GM12872 (cell line): ENCODE measurements around the gene AGBL4.

Experiments used
- TF ChIP-seq, protein P1 (sequence below): IDR thresholded peaks from 3 replicates; pipeline ENCODE4 v1.5.1; 2011; ENCODE audit warnings: low read depth, mild to moderate bottlenecking, low read length, moderate library complexity; ENCODE audit not compliant: insufficient read depth

The AGBL4 gene

DNA sequence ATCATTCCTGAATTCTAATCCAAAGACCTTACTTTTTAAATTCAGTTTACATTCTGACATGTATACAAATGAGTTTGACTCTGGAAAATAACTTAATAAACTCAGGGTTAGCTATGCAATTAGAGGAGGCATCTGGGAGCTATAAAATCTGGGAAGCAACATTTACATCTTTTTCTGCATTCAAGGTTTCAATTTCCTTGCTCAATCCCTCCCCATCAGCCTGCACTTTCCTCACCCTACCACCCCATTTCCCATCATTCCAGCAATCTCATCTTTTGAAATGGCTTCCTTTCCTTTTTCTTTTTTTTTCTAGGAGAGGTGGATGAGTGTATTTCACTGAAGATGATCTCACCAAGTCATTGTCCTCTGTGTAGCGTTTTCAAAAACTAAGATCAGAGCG is 1181.8 kb downstream of the AGBL4 start:
- TF ChIP-seq, protein P1, sequence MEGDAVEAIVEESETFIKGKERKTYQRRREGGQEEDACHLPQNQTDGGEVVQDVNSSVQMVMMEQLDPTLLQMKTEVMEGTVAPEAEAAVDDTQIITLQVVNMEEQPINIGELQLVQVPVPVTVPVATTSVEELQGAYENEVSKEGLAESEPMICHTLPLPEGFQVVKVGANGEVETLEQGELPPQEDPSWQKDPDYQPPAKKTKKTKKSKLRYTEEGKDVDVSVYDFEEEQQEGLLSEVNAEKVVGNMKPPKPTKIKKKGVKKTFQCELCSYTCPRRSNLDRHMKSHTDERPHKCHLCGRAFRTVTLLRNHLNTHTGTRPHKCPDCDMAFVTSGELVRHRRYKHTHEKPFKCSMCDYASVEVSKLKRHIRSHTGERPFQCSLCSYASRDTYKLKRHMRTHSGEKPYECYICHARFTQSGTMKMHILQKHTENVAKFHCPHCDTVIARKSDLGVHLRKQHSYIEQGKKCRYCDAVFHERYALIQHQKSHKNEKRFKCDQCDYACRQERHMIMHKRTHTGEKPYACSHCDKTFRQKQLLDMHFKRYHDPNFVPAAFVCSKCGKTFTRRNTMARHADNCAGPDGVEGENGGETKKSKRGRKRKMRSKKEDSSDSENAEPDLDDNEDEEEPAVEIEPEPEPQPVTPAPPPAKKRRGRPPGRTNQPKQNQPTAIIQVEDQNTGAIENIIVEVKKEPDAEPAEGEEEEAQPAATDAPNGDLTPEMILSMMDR, result no peak

DNA sequence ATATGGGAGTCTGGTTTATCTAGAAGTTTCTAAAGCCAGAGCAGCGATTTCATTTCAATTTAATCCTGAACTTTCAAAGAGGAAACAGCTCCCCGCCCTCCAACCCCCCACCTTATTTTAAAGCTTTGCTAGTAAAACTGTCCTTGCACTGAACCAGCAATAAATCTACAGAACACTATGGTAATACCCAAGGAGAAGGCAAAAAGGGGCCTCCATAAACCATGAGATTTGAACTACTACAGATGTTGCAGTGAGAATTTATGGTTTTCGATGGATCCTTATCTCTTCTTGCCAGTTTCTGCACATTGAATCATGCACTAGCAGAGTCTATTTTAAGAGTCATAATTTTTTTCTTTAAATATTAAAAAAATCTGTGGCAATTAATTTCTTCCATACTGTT is 1182.3 kb downstream of the AGBL4 start:
- TF ChIP-seq, protein P1, result no peak

DNA sequence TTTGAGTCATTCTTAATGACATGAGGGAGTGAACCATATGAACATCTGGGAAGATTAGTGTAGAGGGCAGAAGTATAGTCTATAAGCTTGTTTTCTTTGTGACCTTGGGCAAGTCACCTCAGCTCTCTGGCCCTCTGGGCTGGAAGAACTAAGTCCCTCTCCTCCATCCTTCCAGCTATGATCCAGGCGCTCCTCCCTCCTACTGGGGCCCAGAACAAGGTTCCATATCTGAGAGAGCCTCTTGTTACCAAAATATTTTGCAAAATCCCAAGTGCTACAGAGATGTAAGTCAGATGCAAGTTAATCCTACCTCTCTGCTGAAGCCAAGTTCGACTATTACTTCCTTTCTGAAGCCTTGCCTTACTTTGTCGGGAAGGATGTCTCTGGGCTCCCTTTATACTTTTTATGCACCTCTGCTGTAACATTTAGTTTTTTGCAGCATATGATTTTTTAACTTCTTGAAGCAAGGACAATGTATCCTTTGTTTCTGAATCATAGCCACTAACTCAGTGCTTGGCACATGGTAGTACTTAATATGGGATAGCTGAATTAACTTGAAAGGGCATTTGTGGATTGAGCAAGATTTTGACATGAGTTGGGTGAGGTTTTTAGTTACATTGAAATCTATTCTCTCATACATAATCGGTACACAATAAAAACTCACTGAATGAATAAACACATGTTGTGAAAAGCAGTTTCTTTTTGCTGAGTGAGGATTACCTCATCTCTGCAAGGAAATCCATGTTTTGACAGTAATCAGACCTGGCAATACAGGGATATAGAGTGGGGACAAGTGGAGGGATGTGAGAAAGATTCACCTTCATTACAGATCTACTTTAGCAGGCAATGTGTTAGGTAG is 1192.4 kb downstream of the AGBL4 start:
- TF ChIP-seq, protein P1, result no peak

DNA sequence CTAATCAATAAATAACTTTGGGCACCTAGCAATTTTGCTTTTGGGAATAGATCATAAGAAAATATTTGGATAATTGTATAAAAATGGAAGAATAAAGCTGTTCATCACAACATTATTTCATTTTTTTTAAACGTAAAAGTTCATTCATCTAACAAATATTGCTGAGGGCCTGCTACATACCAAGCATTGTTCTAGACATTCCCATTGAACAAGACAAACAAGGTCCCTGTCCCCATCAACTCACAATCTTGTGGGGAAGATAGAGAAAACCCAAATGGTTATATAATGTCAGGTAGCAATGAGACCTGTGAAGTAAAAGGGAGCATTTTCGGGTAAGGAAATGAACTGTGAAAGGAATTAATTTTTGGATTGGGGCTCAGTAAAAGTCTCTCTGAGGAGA is 1193.0 kb downstream of the AGBL4 start:
- TF ChIP-seq, protein P1, result no peak

DNA sequence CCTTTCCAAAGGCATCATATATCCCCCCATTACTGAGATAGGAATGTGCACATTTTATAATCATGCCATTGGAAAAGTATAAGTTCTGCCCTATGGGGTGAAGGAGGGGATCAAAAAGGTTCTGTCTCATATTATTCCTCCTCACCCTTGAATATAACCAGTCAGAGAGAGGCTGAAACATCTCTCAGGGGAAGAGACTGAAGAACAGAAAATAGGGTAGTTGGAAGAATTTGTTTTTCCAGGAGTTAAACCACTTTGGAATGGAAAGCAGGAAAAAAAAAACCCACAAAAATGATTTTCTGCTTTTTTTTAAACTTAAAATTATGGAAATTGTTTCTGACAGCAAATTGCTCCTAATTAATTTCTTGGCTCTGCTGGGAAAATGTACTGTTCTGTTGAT is 1194.3 kb downstream of the AGBL4 start:
- TF ChIP-seq, protein P1, result no peak

DNA sequence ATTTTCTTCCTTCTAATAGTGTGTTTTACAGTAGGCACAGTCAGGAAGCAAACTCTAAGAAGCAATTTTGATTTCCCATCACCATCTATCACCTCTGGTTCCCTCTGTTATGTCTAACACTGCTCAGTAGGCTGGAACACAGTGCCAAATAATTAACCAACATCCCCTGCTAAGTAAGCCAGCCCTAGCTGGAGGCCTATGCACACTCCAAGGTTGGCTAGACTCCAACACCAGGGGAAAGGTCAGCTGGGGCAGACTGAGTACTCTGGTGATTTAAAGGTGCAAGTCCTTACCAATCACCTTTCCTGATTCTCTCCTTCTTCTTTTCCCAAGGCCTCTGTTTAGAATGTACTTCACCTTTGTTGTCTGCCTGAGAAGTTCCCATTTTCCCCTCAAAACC is 1200.6 kb downstream of the AGBL4 start:
- TF ChIP-seq, protein P1, result no peak

DNA sequence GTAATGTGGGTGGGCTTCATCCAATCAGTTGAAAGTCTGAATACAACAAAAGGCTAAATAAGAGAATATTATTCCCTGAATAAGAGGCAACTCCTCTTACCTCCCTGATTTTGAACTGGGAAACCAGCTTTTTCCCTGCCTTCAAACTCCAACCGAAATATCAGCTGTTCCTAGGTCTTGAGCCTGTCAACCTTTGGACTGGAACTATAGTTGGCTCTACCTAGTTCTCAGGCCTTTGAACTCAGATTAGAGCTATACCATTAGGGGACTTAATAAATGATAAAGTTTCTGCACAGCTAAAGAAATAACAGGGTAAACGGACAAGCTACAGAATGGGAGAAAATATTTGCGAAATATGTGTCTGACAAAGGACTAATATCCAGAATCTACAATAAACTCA is 1203.3 kb downstream of the AGBL4 start:
- TF ChIP-seq, protein P1, result no peak
